ENCODE measurements around the gene MYEOV.

The MYEOV gene

GRCh38 chr11:69343401-69344321 lies 49.7 kb downstream of the MYEOV start:
- no peak for DNase-seq

GRCh38 chr11:69344570-69345145 lies 50.7 kb downstream of the MYEOV start:
- no peak for DNase-seq

Measured in Kasumi-1 (cell line).